HG02642 (cell line): Measurements from ENCODE around the gene TYW1B.
"Not testable (repeated sequence)": the region's sequence is repeated elsewhere in the genome, so short reads cannot be mapped to it uniquely, and the experiment has no call there.

Source experiments
- ATAC-seq: cut with Tn5 transposase; IDR thresholded peaks from one replicate; pipeline ENCODE4 v1.9.1; 2021; ENCODE audit warnings: mild to moderate bottlenecking; ENCODE audit not compliant: unreplicated experiment, poor library complexity

The TYW1B gene

DNA sequence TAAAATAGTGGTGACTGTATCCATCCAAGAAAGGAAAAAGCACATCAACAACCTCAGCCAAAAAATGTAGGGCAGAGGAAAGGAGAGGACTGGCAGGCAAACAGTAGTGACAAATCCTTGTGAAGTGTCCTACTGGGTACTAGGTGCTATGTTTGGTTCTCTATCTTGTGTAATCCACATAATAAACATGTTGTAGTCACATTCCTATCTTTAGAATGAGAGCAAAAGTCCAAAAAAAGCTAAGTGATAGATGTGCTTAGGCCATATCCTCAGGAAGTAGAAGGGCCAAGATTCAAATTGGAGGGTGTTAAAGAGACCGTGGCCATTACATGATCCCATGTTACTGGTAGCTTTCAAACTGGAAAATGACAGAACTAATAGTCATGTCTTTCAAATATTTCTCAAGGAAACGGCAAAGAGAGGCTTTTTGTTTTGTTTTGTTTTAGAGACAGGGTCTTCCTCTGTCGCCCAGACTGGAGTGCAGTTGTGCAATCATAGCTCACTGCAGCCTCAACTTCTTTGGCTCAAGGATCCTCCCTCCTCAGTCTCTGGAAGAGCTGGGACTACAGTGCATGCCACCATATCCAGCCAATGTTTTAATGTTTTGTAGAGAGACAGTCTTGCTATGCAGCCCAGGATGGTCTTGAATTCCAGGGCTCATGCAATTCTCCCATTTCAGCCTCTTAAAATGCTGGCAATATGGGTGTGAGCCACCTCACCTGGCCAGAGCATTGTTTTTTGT is 244.2 kb downstream of the TYW1B start:
- not testable (repeated sequence) for ATAC-seq

DNA sequence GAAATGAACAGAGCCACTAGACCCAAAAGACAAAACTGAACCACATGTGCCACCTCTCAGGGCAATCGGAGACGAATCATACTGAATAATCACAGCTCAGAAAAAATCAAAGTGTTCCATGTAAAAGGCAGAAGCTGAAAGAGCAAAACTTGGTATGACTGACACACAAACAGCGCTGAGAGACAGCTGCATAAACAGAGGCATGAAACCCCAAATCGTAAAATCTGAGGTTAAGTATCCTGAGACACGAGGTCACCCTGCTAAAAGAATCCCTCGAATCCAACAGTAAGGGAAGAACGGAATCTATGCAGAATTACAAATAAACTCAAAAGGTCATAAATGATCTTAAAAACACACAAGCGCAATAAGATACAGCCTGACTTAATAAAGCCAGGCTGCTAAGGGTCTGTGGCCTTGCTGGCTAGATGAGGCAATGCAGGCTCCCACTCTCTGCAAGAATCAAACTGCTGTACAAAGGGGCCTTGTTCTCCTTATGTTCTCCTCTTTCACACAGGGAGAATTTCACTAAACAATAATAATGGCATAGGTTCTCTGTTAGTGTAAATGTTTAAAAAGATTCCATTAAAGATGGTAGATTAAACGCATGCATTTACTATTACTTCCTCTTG is 247.7 kb downstream of the TYW1B start:
- not testable (repeated sequence) for ATAC-seq

DNA sequence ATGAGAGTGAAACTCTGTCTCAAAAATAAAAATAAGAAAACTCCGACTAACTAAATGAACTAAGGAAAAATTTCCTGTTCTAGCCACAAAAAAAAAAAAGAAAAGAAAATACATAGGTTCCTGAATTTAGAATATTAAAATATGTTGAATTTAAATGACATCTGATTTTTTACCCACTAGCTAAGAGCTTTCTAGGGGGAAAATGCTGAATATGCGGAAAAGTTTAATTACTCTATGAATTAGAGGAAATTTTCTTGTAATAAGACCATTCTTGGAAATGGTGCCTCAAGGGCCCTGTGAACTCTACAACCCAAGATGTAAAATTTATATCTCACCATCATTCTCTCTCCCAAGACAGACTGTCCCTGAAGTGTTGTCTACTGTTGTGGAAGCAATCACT is 250.9 kb downstream of the TYW1B start:
- no peak for ATAC-seq

DNA sequence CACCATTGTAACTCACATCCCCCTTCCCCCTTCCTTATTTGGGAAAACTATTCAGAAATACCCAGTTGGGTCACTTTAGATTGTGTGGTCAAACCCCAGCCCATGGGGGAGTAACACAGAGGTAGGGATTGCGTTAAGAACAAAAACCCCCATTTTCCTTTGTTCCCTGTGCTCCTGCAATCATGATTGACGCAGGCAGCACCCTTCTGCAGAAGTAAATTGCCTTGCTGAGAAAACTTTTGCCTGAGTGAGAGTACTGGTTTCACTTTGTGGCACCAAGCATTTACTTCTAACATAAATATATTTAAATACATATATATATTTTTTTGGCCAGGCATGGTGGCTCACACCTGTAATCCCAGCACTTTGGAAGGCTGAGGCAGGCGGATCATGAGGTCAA is 266.0 kb downstream of the TYW1B start:
- ATAC-seq = not testable (repeated sequence)

DNA sequence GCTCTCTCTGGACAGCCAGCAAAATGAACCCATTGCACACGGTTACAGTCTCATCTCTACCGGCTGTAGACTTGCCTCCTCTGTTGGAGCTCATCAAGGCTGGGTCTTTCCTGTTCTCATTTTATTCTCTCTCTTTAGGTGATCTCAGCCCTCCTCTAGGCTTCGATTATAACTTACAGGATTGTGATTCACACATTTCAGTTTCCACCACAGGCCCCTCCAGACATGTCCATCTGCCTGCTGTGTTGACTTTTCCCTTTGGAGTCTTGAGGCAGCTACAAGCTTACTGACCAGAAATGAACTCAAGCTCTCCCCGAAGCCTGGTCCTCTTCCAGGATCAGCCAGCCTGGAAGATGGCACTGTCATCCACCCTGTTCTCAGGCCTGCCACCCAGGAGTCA is 268.5 kb downstream of the TYW1B start:
- not testable (repeated sequence) for ATAC-seq

DNA sequence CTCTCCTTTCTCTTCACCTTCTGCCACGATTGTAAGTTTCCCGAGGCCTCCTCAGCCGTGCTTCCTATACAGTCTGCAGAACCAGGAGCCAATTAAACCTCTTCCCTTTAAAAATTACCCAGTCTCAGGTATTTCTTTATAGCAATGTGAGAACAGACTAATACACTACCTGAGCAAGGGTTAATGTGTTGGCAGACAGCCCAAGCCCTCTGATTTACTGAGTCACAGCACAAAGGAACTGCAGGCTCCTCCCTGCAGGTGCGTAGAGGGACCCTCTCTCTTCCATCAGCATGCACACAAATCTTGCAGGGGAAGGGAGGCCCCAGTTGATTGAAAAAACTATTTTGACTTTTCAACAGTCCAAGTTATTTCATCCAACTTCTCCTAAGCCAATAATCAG is 271.3 kb downstream of the TYW1B start:
- ATAC-seq = not testable (repeated sequence)

DNA sequence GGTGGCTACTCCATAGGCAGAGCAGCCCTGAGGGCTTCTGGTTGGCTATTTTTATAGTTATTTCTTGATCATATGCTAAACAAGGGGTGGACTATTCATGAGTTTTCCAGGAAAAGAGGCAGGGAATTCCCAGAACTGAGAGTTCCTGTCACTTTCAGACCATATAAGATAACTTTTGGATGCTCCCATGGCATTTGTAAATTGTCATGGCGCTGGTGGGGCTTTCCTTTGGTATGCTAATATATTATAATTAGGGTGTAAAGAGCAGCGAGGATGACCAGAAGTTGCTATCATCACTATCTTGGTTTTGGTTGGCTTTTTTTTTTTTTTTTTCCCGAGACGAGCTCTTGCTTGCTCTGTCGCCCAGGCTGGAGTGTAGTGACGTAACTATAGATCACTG is 272.8 kb downstream of the TYW1B start:
- ATAC-seq = not testable (repeated sequence)

DNA sequence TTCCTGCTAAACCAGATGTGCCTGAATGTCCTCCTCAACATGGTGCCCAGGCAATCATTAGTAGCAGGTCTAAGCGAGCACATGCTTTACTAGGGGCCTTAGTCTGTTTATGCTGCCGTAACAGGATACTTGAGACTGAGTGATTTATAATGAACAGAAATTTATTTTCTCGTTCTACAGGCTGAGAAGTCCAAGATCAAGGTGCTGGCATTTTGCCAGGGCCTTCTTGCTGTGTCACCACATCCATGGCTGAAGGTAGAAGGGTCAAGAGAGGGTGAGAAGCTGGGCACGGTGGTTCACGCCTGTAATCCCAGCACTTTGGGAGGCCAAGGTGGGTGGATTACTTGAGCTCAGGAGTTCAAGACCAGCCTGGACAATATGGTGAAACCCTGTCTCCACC is 273.6 kb downstream of the TYW1B start:
- ATAC-seq = not testable (repeated sequence)

DNA sequence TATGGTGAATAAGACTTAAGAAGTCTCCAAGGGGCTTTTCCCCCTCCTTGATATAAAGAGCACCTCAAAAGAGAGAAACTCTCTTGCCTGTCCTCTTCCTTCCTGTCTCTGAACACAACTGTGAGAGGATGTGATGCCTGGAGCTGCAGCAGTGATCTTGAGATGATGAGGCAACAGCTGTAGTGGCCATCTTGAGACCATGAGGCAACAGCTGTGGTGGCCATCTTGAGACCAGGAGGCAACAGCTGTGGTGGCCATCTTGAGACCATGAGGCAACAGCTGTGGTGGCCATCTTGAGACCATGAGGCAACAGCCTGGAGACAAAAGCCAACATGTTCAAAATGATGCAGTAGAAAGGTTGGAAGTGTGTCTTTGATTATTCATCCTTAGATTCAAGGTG is 277.5 kb downstream of the TYW1B start:
- ATAC-seq = not testable (repeated sequence)

DNA sequence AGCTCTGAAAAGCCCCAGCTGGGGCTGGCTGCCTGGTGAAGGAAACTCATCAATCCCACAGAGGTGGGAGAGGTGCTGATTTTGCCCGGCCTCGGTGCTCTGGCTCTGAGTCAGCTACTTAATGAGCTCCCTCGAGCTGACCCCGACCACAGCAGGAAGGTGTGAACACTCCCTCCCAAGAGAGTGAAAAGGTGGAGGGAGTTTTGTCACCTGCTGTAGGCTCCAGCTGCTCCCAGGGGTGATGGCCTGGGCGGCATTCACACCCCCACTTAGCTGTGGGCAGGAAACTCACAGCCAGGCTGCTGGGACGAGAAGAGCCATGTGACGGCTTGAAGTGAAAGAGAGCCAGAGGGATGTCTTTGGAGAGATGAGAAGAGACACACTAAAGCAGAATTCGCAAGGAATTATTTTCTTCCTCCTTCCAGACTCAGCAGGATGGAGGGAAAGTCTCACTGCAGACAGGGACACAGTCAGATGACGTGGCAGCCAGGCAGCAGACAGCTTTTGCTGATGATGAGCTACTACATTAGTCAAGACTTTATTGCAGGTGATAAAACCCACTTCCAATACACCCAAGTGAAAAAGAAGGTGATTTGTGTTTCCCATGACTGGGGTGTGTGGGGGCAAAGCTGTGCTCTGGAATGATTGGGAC is 281.3 kb downstream of the TYW1B start:
- not testable (repeated sequence) for ATAC-seq

DNA sequence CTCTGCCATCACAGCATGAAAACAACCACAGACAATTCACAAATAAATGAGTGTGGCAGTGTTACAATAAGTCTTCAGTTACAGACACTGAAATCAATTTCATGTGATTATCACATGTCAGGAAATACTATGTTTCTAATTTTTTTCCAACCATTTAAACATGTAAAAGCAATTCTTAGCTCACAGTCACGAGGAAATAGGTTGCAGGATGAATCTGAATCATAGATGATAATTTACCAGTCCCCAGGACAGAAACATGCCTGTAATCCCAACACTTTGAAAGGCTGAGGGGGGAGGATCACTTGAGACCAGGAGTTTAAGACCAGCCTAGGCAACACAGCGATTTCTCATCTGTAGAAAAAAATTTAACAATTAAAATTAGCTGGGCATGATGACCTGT is 283.5 kb downstream of the TYW1B start:
- ATAC-seq = not testable (repeated sequence)

DNA sequence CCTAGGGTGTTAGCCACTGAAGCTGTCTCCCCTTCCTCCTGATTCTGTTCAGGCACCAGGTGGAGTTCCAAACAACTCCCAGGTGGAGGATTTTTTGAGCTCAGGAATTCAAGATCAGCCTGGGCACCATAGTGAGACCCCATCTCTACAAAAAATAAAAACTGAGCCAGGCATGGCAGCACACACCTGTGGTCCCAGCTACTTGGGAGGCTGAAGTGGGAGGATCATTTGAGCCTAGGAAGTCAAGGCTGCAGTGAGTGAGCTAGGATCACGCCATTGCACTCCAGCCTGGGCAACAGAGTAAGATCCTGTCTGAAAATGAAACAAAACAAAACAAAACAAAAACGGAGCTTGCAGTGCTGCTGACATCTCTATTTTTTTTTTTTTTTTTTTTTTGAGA is 287.1 kb downstream of the TYW1B start:
- ATAC-seq = no peak

DNA sequence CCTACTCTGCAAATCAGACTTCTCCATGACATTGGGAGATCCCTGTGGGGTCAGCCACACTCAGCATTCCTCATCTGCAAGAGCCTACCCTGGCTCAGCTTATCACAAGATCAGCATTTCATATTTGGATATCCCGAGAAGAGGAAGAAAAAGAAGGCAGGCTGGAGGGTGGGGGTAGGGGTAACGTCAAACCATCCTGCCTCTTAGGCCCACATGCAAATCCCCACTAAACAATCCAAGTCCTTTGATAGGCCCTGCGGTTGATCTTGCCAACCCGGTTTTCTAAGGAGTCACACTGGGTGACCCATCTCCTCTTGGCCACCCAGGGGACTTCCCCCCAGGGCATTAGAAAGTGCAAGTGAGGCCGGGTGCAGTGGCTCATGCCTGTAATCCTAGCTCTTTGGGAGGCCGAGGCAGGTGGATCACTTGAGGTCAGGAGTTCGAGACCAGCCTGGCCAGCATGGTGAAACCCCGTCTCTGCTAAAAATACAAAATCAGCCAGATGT is 287.8 kb downstream of the TYW1B start:
- no peak for ATAC-seq

DNA sequence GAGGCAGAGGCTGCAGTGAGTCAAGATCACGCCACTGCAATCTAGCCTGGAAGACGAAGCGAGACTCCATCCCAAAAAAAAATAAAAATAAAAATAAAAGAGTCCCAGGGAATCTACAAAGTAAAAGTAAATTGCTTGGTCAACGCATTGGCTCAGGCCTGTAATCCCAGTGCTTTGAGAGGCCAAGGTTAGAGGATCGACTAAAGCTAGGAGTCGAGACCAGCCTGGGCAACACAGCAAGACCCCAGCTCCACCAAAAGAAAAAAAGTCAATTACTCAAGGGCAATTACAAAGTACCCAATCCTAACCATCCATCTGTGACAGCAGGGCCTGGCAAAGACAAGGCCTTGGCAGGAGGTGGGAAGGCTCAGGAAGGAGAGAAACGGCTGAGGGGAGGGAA is 288.3 kb downstream of the TYW1B start:
- no peak for ATAC-seq

DNA sequence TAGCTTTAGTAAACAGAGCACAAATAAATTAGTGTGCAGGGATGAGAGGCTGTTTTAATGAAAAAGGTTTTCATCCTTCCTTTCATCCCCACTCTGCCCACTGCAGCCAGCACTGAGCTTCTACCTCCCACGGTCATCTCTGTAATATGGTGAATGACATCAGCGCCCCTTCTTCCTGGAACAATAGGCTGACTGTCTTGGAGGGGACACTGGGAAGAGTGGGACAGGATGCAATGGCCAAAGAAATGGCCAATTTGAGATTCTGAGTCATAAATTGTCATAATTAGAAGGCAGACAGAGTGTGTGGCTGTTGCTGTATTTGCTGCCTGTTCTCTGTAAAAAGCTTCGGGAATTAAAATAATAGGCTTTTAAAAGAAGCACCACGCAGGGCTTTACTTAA is 289.1 kb downstream of the TYW1B start:
- no peak for ATAC-seq

DNA sequence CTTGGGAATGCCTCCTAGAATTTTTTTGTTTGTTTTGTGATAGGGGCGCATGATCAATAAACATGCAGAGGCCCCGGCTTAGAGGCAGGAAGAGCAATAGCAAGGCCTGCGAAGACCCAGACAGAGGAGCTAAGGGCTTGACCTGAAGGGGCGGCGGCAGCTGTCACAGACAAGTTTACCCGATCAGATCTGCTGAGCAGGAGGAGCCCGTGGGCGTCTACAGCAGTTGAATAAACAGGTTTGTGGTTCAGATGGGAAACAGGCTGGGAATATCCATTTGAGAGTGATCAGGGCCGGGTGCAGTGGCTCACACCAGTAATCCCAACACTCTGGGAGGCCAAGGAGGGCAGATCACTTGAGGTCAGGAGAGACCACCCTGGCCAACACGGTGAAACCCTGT is 289.9 kb downstream of the TYW1B start:
- no peak for ATAC-seq

DNA sequence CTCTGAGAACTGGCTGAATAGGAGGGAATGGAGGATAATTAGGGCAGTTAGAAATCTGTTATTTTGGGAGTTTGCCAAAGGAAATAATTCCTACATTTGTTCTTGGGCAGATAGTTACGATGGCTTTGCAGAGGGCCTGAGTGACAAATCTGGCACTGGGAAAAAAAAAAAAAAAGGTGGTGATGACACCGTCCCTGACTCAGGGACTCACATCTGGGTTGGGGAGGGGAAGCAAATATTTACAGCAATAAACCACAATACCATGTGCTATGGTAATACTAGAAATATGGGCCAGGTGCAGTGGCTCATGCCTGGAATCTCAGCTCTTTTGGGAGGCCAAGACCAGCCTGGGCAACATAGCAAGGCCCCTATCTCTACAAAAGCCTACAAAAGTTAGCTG is 292.0 kb downstream of the TYW1B start:
- not testable (repeated sequence) for ATAC-seq

DNA sequence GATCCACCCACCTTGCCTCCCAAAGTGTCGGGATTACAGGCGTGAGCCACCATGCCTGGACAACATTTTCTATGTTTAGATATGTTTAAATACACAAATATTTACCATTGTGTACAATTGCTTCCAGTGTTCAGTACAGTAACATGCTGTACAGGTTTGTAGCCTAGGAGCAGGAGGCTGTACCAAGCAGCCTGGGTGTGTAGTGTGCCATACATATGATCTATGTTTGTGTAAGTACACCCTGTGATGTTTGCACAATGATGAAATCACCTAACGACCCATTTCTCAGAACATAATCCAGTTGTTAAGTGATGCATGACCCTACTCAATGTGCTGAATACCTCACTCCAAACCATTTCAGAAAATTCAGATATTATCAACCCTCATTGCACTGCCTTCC is 297.0 kb downstream of the TYW1B start:
- ATAC-seq = not testable (repeated sequence)
